Glutamatergic neuron (in vitro differentiated cells): ENCODE results near the gene RMND5A. TPM values are rescaled to one million over a fixed set of nuclear protein-coding genes. Genes with fewer than 3 reads are reported as not detected.
"Not testable (repeated sequence)": the region's sequence is repeated elsewhere in the genome, so short reads cannot be mapped to it uniquely, and the experiment has no call there.

Experiments used
- DNase-seq: peaks from one replicate; pipeline ENCODE4 v3.0.0; 2022
- H3K27ac Mint-ChIP-seq: one replicate; pipeline ENCODE4 v1.8.0; 2020; ENCODE audit warnings: mild to moderate bottlenecking, mixed read lengths, inconsistent platforms; ENCODE audit not compliant: unreplicated experiment
- H3K27me3 Mint-ChIP-seq: one replicate; pipeline ENCODE4 v1.8.0; 2020; ENCODE audit warnings: mild to moderate bottlenecking, moderate library complexity, mixed read lengths, inconsistent platforms; ENCODE audit not compliant: unreplicated experiment
- H3K36me3 Mint-ChIP-seq: one replicate; pipeline ENCODE4 v1.8.0; 2020; ENCODE audit warnings: mild to moderate bottlenecking, mixed read lengths, inconsistent platforms; ENCODE audit not compliant: unreplicated experiment
- H3K4me1 Mint-ChIP-seq: one replicate; pipeline ENCODE4 v1.8.0; 2020; ENCODE audit warnings: mild to moderate bottlenecking, low read depth, mixed read lengths, inconsistent platforms; ENCODE audit not compliant: unreplicated experiment
- H3K4me3 Mint-ChIP-seq: one replicate; pipeline ENCODE4 v1.8.0; 2020; ENCODE audit warnings: mild to moderate bottlenecking, mixed read lengths, inconsistent platforms; ENCODE audit not compliant: unreplicated experiment
- H3K9me3 Mint-ChIP-seq: one replicate; pipeline ENCODE4 v1.8.0; 2020; ENCODE audit warnings: mild to moderate bottlenecking, moderate library complexity, mixed read lengths, inconsistent platforms; ENCODE audit not compliant: unreplicated experiment
- CTCF ChIP-seq: fragments of 200-600 bp; sonication (generic); IDR thresholded peaks from one replicate; pipeline ENCODE4 v1.5.0; 2021; ENCODE audit not compliant: partially characterized antibody, unreplicated experiment
- long read RNA-seq: library from polyadenylated mRNA; unstranded; transcript quantifications from one replicate; pipeline ENCODE4 v2.0.0, GENCODE V29; 2020; ENCODE audit not compliant: unreplicated experiment
- total RNA-seq: library from RNA; stranded (reverse); fragmentation: NEBNext Ultra II Directional; extraction: Animal tissue kit (Norgen Biotek cat#: 25700); gene quantifications from one replicate; pipeline ENCODE4 v1.2.1, GENCODE V29; 2021; ENCODE audit not compliant: unreplicated experiment

The RMND5A gene, protein sequence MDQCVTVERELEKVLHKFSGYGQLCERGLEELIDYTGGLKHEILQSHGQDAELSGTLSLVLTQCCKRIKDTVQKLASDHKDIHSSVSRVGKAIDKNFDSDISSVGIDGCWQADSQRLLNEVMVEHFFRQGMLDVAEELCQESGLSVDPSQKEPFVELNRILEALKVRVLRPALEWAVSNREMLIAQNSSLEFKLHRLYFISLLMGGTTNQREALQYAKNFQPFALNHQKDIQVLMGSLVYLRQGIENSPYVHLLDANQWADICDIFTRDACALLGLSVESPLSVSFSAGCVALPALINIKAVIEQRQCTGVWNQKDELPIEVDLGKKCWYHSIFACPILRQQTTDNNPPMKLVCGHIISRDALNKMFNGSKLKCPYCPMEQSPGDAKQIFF
- total RNA-seq, result 38.8 TPM
- long read RNA-seq, full-length matches to known transcripts, result 1 of 5 reads
- long read RNA-seq, partial matches to known transcripts, result 0 of 5 reads
- long read RNA-seq, other reads (novel, unspliced or antisense), result 4 of 5 reads

DNA sequence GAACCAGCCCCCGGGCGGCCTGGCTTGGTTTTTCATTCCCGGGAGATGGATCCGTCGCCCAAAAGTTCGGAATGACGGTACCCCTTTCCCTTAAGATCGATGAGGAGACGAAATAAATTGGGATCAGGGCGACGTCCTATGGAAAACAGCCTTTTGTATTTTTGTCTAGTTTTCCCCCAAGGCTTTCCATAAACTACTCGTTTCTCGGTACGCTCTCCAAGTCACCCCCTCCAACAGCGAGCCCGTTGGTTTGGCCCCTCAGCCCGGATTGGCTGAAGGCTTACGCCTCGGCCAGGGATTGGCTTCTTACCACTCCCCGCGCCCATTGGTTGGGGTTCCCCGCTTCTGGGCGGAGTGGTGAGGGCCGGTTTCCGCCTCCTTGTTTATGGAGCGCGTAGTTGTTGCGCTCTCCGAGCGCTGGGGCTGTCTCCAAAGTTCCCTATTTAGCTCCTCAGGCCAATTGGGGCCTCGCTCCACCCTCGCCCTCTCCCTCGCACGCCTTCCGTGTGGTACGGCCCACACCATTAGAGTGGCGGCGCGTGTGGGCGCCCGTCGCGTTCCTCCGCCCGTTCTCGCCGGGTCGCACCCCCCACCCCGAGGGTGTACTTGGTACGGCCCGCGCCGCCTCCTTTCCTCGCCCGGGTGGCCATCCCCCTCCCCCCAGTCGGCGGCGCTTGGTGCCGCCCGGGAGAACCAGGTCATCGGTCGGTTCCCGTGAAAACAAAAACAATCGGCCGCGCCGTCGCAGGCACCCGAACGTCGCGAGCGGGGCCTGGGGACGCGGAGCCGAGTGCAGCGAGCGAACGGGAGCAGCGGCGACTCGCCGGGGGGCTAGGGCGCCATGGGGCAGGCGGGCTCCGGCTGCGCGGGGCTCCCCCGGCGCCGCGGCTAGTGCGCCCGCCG is at the start of gene RMND5A:
TSS of gene RMND5A (plus strand) at position 655 of the 903 bp plus-strand sequence. CDS start 377 bp downstream, outside the sequence.
- not testable (repeated sequence) for H3K27ac Mint-ChIP-seq, H3K27me3 Mint-ChIP-seq, H3K36me3 Mint-ChIP-seq, H3K9me3 Mint-ChIP-seq, H3K4me1 Mint-ChIP-seq
- DNase-seq, result peak; percentile 94
- peak within 1 kb of the TSS; percentile 86 for H3K4me3 Mint-ChIP-seq

DNA sequence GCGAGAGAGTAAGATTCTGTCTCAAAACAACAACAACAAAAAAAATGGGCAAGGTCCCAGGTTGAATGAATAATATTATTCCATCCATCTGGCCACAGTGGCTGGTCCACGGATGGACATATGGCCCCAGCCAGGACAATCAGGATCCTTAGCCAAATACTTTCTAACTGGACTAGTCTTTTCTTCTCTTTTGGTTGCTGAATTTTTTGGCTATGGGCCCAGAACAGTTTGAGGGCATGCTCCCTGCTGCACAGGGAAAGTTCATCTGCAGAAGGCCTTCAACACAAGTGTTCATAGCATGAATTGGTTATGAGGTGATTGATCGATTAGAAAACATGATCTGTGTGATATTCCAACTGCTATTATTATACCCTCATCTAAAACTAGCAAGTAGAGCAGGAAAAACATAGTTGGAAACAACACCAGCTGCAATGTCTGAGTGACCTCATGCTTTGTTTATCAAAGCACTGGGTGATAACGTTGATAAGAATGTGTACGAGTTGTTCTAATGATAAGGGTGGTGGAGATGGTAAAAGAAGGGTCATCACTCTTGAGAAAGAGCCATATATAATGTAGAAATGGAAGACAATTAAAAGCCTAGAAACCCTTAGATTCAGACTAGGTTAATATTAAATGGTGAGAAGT is 48.6 kb upstream of the RMND5A start:
- DNase-seq, result no peak
- Mint-ChIP-seq H3K9me3 (no peaks in the 10 kb centered on the region), H3K36me3 (no peaks in the 10 kb centered on the region), H3K4me3 (no peak overlapping the region), H3K4me1 (no peaks in the 10 kb centered on the region), H3K27me3 (peaks cover 4% of the 10 kb centered on the region), H3K27ac (no peak overlapping the region)
- TF ChIP-seq CTCF, result no peak

DNA sequence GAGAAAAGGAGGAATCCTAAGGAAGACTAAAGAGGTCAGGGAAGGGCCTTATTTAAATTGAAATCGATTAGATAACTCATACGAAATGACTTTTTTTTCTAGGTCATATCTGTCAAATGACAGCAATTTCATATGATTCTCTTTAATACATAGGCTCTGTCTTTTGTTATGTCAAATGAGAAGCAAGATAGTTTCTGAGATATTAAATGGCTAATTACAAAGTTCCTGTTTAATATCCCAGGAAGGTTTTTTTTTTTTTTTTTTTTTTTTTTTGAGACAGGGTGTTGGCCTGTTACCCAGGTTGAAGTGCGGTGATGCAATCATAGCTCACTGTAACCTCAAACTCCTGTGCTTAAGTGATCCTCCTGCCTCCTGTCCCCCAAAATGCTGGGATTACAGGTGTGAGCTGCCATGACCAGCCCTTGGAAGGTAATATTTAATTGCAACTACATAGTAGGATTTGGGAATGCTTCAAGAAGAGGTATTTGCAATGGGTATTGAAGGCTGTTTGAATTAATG is 48.0 kb upstream of the RMND5A start:
- Mint-ChIP-seq H3K27ac (no peak overlapping the region), H3K4me1 (no peaks in the 10 kb centered on the region), H3K36me3 (no peaks in the 10 kb centered on the region), H3K27me3 (peaks cover 4% of the 10 kb centered on the region), H3K4me3 (no peak overlapping the region), H3K9me3 (no peaks in the 10 kb centered on the region)
- TF ChIP-seq CTCF, result no peak
- no peak for DNase-seq

GRCh38 chr2:86673011-86673410 is 47.1 kb upstream of the RMND5A start:
- no peaks in the 10 kb centered on the region for H3K9me3 Mint-ChIP-seq
- no peak for TF ChIP-seq CTCF

More at GRCh38 chr2:86673011-86673410, 47.1 kb upstream of the RMND5A start:
- no peak overlapping the region for H3K27ac Mint-ChIP-seq
- H3K4me3 Mint-ChIP-seq, result no peak overlapping the region
- H3K4me1 Mint-ChIP-seq, result no peaks in the 10 kb centered on the region
- DNase-seq, result no peak
- H3K27me3 Mint-ChIP-seq, result peaks cover 4% of the 10 kb centered on the region
- no peaks in the 10 kb centered on the region for H3K36me3 Mint-ChIP-seq
